Adrenal gland (tissue), 12 donors: ENCODE measurements around the gene ACE. TPM values are rescaled to one million over a fixed set of nuclear protein-coding genes. Genes with fewer than 3 reads are reported as not detected.

ENCODE experiments used
- DNase-seq, 7 donors: peaks; one replicate each; pipeline ENCODE4 v3.0.0-alpha.2; 2019 to 2020
- H3K27ac ChIP-seq, 5 donors: fragments of 200-600 bp; sonication (generic) in 4 of 5; 1 replicate in 3 of 5; 2 replicates in 2 of 5; pipeline versions ENCODE4 v1.5.1 to v1.8.0; 2016 to 2020; ENCODE audit warnings: mild to moderate bottlenecking in 1 of 5
- H3K27me3 ChIP-seq: fragments of 200-600 bp; 2 replicates; pipeline ENCODE4 v1.8.0; 2021
- H3K36me3 ChIP-seq, 2 donors: fragments of 200-600 bp; replicated peaks in 1 of 2; 1 replicate in 1 of 2; 2 replicates in 1 of 2; pipeline versions ENCODE4 v1.5.1 to v1.8.0; 2018 to 2022
- H3K4me1 ChIP-seq, 2 donors: fragments of 200-600 bp; replicated peaks in 1 of 2; 1 replicate in 1 of 2; 2 replicates in 1 of 2; pipeline versions ENCODE4 v1.5.1 to v1.8.0; 2018 to 2021
- H3K4me3 ChIP-seq, 4 donors: fragments of 200-600 bp; sonication (generic) in 3 of 4; one replicate each; pipeline ENCODE4 v1.5.1; 2016 to 2018
- H3K9me3 ChIP-seq, 3 donors: fragments of 200-600 bp; sonication (generic) in 1 of 3; replicated peaks in 1 of 3; 1 replicate in 2 of 3; 2 replicates in 1 of 3; pipeline versions ENCODE4 v1.5.1 to v1.8.0; 2016 to 2021
- POLR2A ChIP-seq, 2 donors: fragments of 450-650 bp; IDR thresholded peaks; one replicate each; pipeline ENCODE4 v1.6.1; 2017; ENCODE audit warnings: antibody characterized with exemption in 2 of 2, mild to moderate bottlenecking in 2 of 2, moderate library complexity in 1 of 2
- WGBS, 4 donors: extraction: QIAGEN DNeasy Blood & Tissue Kit in 2 of 4; methylation state at CpG; one replicate each; pipeline versions ENCODE4 v1.1.5 to v1.1.7; 2013 to 2017; 5-methylcytosine and 5-hydroxymethylcytosine counted together
- intact Hi-C, 2 donors: fragments of 100-400 bp; cut with DNase I; formaldehyde crosslinking; loops; one replicate each; pipeline versions ENCODE4 v1.14.1 to v1.15.0; 2022 to 2023
- polyA plus RNA-seq, 3 donors: library from polyadenylated mRNA; stranded (reverse); fragments of 200-250 nt in 2 of 3; fragments of 350-450 nt in 1 of 3; fragmentation: Illumina TruSeq in 1 of 3; extraction: RNeasy Lipid Tissue Mini Kit (QIAGEN cat#74804) in 1 of 3; gene quantifications; one replicate each; pipeline ENCODE4 v1.2.3, GENCODE V29; 2013 to 2014
- total RNA-seq, 9 donors: library from RNA; depleted of rRNA in 4 of 9; stranded (reverse); fragments of >200 nt in 4 of 9; fragments of 120-200 nt in 1 of 9; fragmentation: NEBNext Ultra II Directional in 1 of 9; extraction: Animal tissue kit (Norgen Biotek cat#: 25700) in 1 of 9; gene quantifications; one replicate each; pipeline versions ENCODE4 v1.1.0 to v1.2.4, GENCODE V29; 2013 to 2023
- TF ChIP-seq, protein P1 (sequence below), 6 experiments: fragments of 450-650 bp in 4 of 6; fragments of 200-600 bp in 2 of 6; sonication (generic) in 1 of 6; IDR thresholded peaks; 1 replicate in 5 of 6; 2 replicates in 1 of 6; pipeline versions ENCODE4 v1.5.1 to v1.8.0; 2016 to 2021; ENCODE audit warnings: antibody characterized with exemption in 6 of 6, mild to moderate bottlenecking in 2 of 6, moderate library complexity in 1 of 6
- donor health status: healthy with polysubstance abuse.
- donor health status: Bipolar disorder and iron deficiency.
- donor health status: DM: yes; HTN: yes; CAD: no.
- donor health status: DM: no; HTN: no; CAD: no.
- donor health status: DM: no; HTN: no; CAD: no.
- donor health status: DM: yes; HTN: yes; CAD: no.

Gene ACE
- total and polyA plus RNA-seq, 12 donors, result 0.55 to 49.7 (median 12.2) TPM

DNA sequence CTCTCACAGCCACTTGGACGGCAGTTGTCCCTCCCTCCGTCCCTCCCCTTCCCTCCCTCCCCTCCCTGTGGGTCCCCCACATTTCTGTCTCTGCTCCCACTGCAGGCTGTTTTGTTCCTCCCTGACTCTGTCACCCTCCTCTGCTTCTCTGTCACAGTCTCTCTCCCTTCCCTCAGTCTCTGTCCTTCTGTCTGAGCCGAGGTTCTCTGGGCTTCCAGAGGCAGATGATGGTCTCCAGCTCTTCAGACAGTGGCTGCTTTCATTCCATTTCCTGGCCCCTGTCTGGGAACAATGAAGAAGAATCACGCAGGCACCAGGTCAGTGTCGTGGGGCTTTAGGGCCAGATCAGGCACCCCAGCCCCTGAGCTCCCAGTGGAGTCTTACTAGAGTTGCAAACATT lies 21.9 kb upstream of the ACE start:
- no peak overlapping the region for H3K4me3 ChIP-seq
- 65 to 77% (median 65%) methylated on average over 5 of the region's 5 CpGs for WGBS, 4 donors
- no peaks in the 10 kb centered on the region for H3K27me3 ChIP-seq
- intact Hi-C loops, result no loop called here
- H3K9me3 ChIP-seq, result no peaks in the 10 kb centered on the region
- no peaks in the 10 kb centered on the region for H3K36me3 ChIP-seq
- DNase-seq, result no peak
- no peak overlapping the region for H3K27ac ChIP-seq
- H3K4me1 ChIP-seq, result peaks cover 8 to 30% of the 10 kb centered on the region in 2 donors
- TF ChIP-seq POLR2A (IDR thresholded peaks at IDR 0.05), result no peak
- TF ChIP-seq, protein P1, sequence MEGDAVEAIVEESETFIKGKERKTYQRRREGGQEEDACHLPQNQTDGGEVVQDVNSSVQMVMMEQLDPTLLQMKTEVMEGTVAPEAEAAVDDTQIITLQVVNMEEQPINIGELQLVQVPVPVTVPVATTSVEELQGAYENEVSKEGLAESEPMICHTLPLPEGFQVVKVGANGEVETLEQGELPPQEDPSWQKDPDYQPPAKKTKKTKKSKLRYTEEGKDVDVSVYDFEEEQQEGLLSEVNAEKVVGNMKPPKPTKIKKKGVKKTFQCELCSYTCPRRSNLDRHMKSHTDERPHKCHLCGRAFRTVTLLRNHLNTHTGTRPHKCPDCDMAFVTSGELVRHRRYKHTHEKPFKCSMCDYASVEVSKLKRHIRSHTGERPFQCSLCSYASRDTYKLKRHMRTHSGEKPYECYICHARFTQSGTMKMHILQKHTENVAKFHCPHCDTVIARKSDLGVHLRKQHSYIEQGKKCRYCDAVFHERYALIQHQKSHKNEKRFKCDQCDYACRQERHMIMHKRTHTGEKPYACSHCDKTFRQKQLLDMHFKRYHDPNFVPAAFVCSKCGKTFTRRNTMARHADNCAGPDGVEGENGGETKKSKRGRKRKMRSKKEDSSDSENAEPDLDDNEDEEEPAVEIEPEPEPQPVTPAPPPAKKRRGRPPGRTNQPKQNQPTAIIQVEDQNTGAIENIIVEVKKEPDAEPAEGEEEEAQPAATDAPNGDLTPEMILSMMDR (IDR thresholded peaks at IDR 0.05), result no peak

DNA sequence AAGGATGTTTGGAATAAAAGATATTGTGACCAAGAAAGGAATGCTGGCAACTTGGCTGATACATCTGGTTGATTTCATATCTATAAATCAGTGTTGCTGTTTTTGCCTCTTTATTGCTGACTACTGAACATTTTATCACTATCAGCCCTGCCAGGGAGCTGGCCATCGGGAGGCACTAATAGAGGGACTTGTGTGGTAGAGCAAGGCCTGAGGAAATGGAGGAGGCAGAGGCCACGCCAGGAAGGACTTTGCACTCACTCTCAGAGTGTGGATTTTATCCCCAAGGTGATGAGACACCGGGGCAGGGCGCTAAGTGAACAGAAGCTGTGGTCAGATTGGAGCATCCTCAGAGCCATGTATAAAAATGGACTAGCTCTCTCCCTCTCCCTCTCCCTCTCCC lies 21.4 kb upstream of the ACE start:
- DNase-seq, result peak in 1 of 7 donors; percentile 20
- no peaks in the 10 kb centered on the region for H3K9me3 ChIP-seq
- intact Hi-C loops, result no loop called here
- H3K27ac ChIP-seq, result no peak overlapping the region
- 71 to 75% (median 74%) methylated on average over 4 of the region's 4 CpGs for WGBS, 4 donors
- H3K36me3 ChIP-seq, result no peaks in the 10 kb centered on the region
- H3K4me1 ChIP-seq, result peaks cover 8 to 28% of the 10 kb centered on the region in 2 donors
- H3K27me3 ChIP-seq, result no peaks in the 10 kb centered on the region
- no peak overlapping the region for H3K4me3 ChIP-seq
- TF ChIP-seq POLR2A (IDR thresholded peaks at IDR 0.05), result no peak
- TF ChIP-seq, protein P1 (IDR thresholded peaks at IDR 0.05), result no peak

DNA sequence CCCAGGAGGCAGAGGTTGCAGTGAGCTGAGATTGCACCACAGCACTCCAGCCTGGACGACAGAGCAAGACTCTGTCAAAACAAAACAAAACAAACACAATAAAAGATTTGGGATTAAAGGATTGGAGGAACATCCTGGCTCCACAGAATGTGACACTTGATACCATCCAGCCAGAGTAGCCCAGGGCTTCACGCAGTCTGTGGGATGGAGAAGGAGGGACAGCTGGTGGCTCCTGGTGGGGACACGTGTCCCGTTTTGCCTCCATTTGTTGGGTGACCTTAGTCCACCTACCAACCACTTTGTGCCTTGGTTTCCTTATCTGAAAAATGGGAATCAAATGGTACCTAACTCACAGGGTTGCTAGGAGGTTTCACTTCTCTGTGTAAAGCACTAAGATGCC lies 18.4 kb upstream of the ACE start:
- Histone ChIP-seq H3K27ac (no peak overlapping the region), H3K36me3 (no peaks in the 10 kb centered on the region), H3K27me3 (no peaks in the 10 kb centered on the region), H3K4me1 (peaks cover 0 to 15% of the 10 kb centered on the region in 2 donors), H3K9me3 (no peaks in the 10 kb centered on the region), H3K4me3 (no peak overlapping the region)
- WGBS, 4 donors, result 86 to 93% (median 90%) methylated on average over 4 of the region's 4 CpGs
- intact Hi-C loops, result no loop called here
- TF ChIP-seq POLR2A (IDR thresholded peaks at IDR 0.05), result no peak
- TF ChIP-seq, protein P1 (IDR thresholded peaks at IDR 0.05), result no peak
- DNase-seq, result no peak

DNA sequence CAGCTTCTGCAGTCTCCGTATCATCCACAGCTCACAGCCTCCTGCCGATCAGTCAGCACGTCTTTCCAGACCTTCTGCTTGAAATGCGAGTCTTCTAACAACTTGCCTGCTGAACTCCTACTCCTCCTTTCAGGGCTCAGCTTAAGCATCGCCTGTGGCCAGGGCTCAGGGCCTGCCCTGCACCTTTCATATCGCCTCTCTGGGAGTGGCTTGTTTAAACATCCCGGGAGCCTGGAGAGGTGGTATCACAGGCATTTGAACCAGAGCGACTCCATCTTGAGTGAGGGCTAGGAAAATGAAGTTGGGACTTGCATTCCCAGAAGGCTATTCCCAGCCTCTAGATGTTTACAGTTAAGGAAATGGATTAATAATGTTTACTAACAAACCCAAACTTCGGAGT lies 16.8 kb upstream of the ACE start:
- no peak for TF ChIP-seq POLR2A (IDR thresholded peaks at IDR 0.05)
- TF ChIP-seq, protein P1 (IDR thresholded peaks at IDR 0.05), result no peak
- Histone ChIP-seq H3K27me3 (no peaks in the 10 kb centered on the region), H3K4me1 (peaks cover 0 to 15% of the 10 kb centered on the region in 2 donors), H3K4me3 (no peak overlapping the region), H3K36me3 (no peaks in the 10 kb centered on the region), H3K9me3 (no peaks in the 10 kb centered on the region), H3K27ac (no peak overlapping the region)
- intact Hi-C loops, result no loop called here
- peak in 1 of 7 donors; percentile 16 for DNase-seq
- 83 to 92% (median 85%) methylated on average over 9 of the region's 9 CpGs for WGBS, 4 donors
